ENCODE data around the gene SPEN.

The SPEN gene

DNA sequence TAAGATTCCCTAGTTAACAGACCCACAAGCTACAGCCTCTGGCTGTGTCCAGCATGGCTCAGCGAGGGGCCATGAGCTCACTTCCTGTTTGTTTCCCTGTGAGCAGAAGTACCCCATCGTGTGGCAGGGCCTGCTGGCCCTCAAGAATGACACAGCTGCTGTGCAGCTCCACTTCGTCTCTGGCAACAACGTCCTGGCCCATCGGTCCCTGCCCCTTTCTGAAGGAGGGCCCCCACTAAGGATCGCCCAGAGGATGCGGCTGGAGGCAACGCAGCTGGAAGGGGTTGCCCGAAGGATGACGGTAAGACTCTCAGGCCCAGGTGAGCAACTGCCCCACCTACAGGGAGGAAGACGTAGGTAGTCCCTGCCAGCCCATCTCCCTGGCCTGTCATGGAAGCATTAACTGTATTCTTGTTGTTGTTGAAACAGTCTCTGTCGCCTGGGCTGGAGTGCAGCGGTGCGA, 90.2 kb downstream of the SPEN start:
- no peak for DNase-seq (ENCODE audit: low spot score)

DNA sequence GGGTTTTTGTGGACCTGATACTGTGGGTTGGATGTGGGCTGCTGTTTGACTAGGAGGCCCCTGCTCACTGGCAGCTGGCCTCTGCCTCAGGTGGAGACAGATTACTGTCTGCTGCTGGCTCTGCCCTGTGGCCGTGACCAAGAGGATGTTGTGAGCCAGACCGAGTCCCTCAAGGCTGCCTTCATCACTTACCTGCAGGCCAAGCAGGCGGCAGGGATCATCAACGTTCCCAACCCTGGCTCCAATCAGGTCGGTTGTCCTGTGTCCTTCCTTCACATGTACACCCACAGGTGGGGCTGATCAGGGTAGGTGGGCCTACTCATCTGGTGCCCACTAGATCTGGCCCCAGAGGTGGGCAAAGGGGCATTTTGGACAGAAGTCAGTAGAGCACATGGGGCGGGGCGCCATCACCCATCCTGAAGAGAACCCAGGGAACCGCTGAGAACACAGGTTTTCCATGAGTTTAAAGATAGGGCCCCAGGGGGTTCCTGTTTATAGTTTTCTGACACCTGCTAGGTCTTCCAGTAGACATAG, 91.2 kb downstream of the SPEN start:
- no peak for DNase-seq (ENCODE audit: low spot score)

DNA sequence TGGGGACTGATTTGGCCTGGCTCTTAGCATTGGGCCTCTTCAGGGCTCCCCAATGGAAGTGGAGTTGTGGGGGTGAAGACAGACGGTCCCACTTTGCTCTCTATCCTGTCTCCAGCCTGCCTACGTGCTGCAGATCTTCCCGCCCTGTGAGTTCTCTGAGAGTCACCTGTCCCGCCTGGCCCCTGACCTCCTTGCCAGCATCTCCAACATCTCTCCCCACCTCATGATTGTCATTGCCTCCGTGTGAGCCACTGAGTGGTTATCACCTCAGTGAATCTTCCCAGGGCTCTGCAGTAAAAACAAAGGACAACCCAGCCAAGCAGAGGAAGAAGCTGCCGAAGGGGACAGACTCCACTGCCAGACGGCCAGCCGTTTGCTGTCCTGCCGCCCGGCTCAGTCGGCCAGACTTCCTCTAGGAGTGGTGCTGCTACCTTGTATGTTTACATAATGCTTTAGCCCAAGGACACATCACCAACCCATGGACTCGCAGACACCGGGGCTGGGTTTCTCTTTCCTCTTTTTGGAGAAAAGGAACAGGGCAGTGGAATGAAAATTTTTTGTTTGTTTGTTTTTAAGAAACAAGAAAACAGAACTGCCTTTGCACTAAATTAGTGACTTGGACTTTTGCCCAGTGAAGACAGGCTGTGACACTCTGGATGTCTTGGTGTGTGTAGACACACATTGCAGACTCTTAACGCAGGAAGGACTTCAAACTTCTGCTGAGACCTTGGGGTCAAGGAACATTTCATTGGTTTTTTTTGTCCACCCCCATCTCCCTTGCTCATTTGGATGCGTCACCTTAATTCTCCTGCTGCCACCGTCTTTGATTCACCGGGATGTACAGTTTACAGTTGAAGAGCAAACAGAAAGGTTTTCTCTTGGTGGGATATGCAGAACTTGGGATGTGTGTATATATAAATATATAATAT, 91.9 kb downstream of the SPEN start:
- DNase-seq (ENCODE audit: low spot score) = no peak

DNA sequence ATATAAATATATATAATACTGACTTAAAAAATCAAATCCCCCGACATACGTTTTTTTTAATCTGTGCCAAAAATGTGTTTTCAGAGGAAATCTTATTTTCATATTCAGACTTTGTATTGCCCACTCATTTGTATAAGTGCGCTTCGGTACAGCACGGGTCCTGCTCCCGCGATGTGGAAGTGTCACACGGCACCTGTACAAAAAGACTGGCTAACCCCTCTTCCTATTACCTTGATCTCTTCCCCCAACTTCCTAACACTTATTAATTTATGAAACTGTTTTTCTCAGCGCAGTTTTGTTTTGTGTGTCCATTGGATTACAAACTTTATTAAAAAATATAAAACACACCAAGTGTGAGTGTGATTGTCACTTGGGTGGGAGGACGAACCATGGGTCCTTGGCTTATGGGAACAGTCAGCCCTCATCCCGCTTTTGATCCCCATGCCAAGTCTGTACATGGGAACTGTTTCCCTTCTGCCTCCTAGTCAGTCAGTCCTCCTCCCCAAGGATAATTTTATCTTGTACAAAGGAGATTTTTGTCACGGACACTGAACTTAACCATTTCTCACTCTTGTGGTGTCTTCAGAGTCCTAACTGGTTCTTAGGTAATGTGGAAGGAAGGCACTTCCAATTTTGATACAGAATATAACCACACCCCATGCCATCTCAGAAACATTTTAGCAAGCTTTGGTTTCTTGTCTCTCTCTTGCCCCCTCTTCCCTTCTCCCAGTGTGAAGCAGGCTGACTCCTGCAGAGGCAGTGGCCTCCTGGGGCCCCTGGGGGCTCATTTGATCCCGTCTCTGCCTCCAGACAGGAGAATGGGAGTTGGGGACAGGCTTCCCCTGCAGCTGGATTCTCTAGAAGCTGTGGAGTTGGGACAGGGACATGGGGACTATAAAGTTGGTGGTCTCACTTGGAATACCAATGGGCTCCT, 92.9 kb downstream of the SPEN start:
- DNase-seq (ENCODE audit: low spot score) = no peak

DNA sequence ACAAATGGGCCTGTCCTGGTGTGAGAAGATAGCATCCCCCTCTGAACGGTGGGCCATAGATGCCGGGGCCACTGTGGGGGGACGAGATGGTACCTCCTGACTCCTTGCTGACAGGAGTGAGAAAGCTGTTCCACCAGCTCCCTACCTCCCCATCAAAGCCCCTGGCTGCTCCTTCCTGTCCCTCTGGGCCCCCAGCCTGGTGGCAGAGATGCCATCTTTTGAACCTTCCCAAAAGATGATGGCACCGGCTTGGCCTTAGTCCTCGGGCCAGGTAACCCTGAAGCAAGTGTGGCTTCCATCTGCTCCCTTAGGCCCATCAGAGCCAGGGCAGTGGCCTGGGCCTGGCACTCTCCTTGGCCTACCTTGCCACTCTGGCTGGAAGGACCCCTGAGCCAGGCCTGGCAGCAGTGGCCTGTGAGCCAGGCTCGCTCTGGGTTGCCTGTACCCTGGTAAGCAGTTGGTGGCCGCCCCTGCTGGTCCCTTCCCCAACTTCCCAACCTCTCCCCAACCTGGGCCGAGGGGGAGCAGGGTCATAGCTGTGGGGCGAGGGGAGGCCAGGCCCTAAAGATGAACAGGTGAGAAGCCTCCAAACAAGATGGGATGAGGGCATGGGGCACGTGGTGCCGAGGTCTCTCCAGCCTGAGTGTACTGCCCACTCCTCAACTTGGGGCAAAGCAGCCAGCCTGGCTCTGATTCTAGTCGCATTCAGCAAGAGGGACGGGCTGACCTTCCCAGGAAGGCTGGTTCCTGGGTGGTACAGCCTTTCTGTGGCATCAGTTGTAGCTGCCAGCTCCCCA, 93.7 kb downstream of the SPEN start:
- no peak for DNase-seq (ENCODE audit: low spot score)

DNA sequence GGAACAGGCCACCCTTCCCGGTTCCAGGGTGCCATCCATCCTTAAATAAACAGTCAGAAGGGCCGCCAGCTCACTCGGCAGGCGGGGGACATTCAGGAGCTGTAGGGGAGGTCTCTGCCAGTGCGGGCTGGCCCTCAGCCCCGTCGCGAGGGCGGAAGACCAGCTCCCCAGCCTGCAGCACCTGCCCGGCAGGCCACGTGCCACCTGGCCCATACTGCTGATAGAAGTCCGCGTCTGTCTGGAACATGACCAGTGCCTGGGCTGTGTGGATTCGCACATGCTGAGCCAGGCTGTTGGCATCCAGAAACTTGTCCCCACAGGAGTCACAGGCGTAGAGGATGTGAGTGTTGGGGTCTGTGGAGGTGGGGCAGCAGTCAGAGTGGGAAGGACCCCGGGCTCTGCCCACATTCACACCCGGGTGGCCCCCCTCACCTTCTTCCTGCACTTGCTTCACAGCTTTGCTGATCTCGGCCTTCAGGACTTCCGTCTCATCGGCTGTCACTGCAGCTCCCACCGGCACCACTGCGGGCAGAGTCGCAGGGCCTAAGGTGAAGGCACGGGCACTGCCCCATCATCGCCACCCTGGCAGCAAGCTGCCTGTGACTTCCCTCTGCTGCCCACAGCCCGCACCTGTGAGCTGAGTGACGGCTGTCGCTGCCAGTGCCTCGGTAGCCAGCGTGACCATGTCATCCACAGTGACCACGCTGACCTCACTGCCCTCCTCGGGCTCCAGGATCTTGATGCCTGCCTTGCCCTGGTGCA, 94.6 kb downstream of the SPEN start:
- DNase-seq (ENCODE audit: low spot score) = no peak

DNA sequence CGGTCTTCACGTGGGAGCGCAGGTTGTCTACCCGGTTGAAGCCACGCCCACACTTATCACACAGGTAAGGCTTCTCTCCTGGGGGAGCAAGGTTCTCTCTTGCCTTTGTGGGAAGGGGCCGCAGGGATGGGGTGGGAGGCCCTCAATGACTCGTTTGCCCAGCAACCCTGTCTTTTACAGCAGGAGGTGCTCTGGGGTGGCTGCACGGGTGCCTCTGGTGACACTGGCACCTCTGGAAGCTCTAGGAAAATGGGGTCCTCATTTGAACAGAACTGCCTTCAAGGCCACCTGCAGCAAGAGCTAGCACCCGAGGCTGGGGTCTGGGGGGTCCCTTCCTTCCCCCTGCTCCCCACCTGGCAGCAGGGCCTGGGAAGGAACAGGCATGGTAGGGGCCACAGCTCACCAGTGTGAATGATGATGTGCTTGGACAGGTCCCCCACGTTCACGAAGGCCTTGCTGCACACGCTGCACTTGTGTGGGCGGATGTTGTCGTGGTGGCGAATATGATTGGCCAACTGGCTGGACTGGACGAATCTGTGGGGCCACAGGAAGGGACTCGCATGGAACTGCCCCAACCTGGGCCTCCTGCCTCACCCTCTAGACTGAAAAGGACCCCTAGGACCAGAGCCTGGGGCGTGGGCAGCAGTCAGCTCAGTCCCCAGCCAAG, 95.3 kb downstream of the SPEN start:
- no peak for DNase-seq (ENCODE audit: low spot score)

DNA sequence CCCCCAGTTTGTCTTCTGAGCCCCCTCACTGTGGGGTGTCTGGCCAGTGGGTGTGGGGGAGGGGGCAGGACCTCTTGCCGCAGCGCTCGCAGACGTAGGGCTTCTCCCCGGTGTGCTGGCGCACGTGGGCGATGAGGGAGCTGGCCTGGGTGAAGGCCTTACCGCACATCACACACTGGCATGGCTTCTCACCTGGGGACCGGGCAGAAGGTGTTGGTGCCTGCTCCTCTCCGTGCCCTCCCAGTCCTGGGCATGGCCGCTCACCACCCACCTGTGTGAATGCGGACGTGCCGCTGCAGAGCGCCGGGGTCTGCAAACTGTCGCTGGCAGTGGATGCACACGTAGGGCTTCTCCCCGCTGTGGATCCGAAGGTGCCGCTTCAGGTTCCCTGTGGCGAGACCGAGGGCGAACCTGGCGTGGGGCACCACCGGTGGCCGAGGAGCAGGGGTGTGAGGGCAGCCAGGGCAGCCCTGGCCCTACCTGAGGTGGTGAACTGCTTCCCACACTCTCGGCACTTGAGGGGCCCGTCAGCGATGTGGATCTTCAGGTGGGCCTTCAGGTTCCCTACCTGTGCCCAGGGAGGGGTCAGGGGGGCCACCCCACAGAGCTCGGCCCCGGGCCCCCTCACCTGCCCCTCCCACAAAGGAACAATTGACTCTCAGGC, 96.0 kb downstream of the SPEN start:
- DNase-seq (ENCODE audit: low spot score) = no peak

DNA sequence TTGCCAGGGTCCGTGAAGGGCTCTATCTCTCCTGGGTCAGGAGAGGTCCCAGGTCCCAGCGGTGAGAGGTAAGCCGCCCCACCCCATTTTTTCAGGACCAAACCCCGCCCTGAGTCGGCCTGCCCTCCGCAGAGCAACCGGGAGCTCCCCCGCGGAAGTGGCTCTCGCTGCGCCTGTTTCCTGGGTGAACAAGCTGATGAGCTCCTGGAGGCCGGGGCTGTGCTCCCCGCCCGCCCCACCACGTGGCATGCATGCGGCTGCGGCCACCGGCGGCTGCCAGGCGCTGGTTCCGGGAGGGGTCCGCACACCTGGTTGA, 96.4 kb downstream of the SPEN start:
- DNase-seq (ENCODE audit: low spot score) = no peak

DNA sequence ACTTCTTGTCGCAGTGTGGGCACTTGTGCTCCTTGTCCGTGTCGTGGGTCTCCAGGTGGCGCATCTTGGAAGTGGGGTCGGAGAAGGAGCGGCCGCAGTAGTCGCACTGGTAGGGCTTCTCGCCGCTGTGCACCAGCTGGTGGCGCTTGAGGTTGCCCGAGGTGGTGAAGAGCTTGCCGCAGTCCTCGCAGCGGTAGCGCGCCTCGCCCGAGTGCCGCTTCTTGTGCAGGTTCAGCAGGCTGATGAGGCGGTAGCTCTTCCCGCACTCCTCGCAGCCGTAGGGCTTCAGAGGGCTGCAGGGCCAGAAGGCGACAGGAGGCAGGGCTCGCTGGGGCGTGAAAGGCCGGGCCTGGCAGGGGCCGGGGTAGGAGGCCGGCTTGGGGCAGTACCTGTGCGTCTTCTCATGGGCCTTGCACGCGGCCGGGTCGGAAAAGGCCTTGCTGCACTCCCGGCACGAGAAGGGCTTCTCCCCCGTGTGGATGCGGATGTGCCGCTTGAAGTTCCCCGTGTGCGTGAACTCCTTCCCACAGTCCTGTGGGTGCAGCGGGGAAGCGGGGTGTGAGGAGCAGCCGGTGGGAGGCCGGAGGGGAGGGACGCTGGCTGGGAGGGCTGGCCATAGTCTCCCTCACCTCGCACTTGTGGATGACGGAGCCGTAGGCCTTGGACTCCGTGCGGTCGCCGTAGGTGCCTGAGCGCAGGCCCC, 97.0 kb downstream of the SPEN start:
- no peak for DNase-seq (ENCODE audit: low spot score)

DNA sequence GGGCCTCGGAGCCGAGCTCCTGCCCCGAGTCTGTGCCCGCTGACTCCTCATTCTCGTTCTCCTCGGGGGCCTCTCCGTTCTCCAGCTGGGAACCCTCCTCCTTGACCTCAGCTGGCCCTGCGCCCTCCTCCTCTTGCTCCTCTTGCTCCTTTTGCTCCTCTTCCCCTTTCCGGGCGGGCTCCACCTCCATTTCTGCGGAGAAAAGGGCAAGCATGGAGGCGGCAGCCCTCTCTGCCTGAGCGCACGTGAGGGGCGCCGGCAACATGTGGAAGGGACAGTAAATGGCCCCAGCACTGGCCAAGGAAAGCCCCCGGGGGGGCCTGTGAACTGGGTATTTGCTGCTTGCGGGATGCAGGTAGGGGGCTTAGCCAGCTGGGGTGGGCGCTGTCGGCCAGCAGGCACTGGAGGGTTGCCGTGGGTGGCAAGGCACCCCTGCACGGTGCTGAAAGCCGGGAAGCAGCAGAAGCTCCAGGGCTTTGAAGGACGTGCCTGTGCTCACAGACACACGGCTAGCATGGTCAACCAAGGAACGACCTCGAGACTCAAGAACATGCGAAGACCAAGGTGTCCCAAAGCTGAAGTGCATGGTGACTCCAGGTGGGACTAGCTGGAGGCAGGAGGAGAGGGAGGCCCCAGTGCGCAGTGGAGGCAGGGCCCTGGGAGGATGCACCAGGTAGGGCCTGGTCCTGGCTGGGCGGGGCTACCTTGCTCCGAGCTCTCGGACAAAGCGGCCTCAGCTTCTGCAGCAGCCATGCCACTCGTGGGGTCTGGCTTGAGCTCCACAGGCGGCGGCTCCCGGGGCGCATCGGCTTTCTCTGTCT, 97.7 kb downstream of the SPEN start:
- no peak for DNase-seq (ENCODE audit: low spot score)

DNA sequence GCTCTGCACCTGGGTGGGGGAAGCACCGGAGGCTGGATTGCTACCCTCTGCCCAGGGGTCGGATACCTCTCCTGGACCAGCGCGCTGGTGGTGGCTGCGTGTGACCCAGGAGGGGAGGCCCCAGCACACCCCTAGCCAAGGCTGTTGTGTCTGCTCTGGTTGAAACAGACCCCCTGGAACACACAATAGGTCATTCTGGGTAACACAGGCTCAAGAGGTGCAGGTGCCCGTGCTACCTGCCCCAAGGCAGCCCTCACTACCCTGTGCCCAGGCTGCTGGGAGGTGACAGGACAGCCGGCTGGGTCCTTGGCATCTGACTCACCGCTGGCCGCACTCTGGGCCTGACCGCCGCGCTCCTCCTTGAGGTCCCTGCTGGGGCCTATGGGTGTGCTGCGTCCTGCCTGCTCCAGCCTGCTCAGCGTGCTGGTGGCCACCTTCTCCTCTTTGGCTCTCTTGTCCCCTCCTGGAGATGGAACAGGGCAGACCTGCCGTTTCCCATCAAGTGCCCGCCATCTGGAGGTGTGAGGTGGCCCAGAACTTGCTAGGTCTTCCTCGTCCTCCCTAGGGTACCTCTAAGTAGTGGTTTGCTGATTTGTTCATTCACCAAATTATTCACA, 98.4 kb downstream of the SPEN start:
- DNase-seq (ENCODE audit: low spot score) = no peak

DNA sequence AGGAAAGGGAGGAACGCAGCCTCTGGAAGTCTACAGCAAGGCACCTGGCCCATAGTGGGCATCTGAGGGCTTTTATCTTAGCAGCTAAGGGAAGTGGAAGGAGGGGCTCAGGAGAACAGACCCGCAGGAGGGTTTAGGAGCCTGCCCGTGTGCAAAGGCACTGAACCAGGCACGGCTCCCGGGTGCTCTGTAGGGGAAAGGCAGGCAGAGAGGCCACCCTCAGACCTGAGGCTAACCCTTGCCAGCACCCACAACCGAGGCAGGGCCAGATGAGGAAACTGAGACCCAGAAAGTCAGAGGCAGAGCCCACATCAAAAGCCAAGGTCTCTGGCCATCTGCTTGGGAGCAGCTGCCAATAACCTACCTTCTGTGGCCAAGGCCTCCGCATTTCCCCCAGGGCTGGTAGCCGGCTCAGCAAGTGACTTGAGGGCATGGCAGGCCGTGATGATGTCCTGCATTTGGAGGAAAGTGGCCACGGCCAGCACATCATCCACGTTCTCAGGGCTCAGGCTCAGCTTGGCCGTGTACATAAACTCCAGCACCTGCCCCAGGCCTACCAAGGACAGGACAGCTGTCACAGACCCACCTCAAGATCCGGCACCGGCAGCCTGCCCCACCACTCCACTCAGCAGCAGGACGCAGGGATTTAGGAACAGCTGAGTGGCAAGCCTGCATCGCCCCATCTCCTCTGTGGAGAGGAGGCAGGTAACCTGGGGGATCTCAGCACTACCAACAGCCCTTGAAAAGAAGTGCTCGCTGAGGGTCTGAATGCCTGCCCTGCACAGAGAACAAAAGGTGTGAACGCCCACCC, 99.3 kb downstream of the SPEN start:
- DNase-seq (ENCODE audit: low spot score) = no peak

DNA sequence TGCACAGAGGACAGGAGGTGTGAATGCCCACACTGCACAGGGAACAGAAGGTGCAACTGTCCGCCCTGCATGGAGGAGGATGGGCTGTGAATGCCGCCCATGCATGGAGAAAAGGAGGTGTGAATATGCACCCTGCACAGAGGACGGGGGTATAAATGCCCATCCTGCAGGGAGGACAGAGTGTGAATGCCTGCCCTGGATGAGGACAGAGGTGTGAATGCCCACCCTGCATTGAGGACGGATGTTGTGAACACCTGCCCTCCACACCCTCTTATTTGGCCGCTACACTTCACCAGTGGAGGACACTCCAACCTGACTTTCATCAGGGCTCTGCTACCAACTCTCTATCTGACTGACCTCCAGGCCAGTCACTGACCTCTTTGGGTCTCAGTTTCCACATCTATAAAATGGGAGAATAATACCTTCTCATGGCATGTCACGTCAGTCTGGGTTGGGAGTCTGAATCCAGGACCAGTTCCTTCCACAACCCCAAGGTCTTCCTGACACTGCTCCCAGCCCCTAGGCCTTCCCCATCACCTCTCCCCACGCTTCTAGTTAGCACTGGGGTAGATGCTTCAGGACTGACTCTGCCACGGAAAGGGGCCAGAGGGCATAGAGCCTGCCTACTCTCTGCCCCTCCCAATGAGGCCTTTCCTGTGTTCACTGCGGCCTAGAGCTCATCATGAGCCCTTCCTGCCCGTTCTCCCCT, 100.0 kb downstream of the SPEN start:
- DNase-seq (ENCODE audit: low spot score) = no peak

DNA sequence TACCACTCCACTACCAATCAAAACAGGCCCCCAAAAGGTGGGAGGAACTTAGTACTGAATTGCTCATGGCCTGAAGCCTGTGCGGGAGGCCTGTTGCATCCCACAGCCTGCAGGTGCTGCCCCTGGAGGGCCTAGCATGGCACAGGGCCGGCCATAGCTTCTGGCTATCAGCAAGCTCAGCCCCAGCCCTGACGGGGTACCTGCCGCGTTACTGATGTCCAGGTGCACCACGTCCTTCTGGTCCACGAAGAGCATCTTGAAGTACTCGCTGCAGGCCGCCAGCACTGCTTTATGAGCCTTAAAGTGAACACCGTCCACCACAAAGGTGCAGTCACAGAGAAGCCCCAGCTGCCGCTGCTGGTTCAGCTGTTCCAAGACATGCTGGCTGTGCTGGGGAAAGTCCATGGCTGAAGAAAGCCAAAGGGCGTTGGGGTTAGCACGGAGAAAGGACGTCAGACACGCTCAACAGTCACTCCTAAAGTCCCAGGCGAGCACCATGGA, 100.6 kb downstream of the SPEN start:
- no peak for DNase-seq (ENCODE audit: low spot score)

Measured in hematopoietic multipotent progenitor cell treated with erythropoietin and hydrocortisone succinate and interleukin-3 and kit ligand, for 17 days (in vitro differentiated cells).